NCI-H146 (cell line): ENCODE measurements around the gene ARHGAP26.

Source experiments
- DNase-seq: peaks from one replicate; lab custom pipeline; 2025; lab: John Stamatoyannopoulos, UW

The ARHGAP26 gene

DNA sequence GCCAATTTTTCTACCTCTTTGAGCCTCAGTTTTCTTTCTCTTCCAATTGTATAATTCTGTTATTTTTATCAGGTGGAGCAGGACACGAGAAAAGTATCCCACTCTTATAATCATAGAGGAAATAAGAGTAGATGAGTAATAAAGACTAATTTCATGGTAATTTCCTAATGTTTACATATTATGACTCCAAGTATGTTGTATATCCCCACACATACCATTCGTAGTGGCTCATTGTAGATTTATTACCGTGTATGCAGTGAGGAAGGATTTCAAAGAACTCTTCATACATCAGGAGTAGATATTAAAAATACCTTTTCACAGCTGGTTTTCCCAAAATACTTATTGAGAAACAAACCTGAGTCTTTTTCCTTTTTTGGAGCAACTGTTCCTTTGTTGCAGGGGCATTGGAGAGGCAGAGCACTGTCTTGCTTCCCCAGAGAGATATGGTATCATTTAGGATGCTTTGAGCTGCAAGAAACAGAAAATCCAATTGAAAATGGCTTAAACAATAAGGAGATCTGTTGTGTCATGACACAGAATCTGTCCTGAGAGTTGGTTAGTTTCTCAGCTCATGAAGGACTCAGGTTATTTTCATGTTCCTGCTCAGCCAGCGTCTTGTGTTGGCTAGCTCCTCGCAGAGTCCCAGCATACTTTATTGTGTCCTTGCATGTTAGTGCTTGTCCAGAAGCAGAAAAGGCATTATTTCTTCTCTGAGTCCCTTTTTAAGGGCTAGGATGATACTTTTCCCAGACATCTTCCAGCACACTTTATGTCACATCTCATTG is 291.2 kb downstream of the ARHGAP26 start:
- no peak for DNase-seq

DNA sequence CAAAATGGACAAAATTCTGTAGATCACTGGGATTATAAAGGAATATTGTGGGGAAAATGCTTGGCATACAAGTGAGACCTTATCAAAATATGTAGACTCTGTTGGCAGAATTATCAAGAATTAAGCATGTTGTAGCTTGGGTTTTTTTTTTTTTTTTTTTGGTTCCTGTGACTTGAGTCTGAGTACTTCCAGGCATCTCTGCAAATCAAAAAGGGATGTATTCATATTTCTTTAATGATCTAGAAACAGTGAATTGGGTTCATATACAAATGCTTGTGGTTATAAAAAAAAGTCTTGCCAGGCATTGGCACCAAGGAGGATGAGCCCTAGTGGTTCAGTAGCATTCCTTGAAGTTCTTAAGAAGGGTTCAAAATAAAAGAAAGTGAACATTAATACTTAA is 292.2 kb downstream of the ARHGAP26 start:
- DNase-seq, result no peak

DNA sequence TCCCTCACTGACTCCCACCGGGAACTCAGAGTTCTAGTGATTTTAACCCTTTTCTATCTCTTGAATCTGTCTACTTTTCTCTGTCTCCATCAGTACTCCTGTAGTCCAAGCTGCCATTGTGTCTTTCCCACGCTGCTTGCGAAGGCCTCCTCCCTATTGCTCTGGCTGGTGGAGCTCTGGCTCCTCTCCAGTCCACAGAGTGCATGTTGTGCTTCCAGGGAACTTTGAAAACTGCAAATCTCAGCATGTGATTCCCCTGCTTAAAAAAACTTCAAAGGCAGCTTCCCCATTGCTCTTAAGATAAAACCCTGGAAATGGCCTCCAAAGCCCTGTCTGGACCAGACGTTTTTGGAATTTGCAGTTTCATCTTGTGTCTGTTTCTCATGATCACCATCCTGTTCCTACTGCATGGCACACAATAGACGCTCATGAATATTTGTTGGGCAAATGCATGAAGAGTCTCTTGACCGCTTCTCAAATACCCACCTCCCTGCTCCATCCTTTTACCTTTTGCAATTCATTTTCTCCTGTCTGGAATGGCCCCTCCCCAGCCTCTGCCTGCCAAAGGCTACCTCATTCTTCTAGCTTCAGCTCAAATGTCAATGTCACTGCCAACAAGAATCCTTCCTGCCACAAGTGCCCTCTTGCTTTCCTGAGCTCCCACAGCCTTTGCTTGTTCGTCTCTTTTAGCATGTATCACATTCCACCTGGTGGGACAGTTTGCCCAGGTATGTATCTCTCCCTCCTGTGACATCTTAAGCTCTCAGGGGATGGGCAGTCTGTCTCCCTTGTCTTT is 293.2 kb downstream of the ARHGAP26 start:
- no peak for DNase-seq

DNA sequence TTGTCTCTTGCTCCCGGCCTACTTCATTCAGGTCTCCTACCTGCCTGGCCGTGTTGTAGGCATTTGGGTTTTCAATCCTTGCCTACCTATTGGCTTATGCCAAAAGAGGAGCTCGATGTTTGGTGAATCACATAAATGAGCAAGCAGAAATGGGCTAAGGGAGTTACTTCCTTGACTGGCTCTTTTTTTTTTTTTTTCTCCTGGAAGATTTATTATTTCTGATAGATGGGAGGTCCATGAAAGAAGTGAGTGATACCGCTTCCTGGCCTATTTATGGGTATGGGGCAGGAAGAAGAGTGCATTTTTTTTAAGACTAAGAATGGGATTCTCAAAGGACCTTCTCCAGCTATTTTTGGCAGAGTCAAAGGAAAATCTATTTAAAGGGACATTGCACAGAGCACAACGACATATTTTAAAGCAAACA is 294.1 kb downstream of the ARHGAP26 start:
- no peak for DNase-seq

DNA sequence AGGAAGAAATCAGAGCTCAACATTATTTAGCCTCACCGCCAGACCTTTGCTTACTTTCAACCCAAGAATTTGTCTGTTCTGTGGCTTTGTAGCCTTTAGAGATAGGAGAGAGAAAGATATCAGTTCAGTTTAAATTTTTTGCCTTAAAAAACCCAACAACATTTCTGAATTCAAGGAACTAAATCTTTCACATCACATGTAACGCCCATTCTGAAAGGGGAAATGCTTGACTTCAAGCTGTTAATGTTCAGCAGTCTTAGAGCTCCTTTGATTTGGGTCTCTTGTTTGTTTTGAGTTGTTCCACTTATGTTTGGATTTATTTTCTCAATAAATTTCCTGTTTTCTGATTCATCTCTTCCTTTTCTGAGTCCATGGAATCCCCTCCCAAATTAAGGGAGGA is 294.5 kb downstream of the ARHGAP26 start:
- DNase-seq, result no peak

DNA sequence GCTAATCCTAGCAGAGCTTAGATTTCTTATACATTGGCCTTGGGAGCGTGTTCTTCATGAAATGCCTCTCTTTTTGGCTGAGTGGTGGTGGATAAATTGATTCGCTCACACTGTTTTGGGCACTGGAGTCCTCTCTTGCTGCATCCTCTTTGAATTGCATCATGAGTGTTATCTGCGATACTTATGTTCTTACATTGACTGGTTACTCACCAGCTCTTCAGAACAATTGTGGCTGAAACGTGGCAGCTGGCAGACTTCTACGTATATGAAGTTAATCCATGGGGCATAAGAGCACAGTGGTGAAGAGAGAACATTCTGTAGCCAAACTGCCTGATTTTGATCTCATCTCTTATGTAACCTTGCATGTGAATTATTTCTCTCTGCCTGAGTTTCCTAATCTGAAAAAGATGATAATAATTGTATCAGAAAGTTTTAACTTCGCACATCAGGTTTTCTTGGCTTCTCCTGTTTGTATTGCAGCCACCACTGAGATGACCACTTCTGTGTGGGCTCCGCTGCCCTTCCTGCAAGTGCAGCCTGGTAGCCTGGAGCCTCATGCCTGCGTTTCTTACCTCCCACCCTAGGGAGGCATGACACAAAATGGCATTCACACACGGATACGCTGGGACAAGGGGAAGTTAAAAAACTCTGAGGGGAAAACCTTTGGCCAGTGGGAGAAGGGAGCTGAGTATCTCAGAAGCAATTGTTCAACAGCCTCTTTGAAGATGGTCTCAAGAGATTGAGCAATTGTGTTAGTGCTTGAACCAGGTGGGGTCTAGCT is 295.2 kb downstream of the ARHGAP26 start:
- no peak for DNase-seq

DNA sequence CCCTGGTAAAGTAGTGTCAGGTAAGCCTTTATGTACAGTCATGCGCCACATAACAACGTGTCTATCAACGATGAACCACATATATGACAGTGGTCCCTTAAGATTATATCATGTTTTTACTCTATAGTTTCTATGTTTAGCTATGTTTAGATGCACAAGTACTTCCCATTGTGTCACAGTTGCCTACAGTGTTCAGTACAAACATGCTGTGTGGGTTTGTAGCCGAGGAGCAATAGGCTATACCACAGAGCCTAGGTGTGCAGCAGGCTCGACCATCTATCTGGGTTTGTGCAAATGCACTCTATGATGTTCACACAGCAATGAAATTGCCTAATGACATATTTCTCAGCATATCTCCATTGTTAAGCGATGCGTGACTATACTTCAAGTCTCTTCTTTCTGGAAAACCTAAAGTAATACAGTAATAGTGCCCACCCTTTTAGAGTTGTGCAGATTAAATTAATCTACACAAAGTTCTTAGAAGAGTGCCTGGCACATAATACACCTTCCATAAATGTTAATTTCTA is 295.9 kb downstream of the ARHGAP26 start:
- no peak for DNase-seq

DNA sequence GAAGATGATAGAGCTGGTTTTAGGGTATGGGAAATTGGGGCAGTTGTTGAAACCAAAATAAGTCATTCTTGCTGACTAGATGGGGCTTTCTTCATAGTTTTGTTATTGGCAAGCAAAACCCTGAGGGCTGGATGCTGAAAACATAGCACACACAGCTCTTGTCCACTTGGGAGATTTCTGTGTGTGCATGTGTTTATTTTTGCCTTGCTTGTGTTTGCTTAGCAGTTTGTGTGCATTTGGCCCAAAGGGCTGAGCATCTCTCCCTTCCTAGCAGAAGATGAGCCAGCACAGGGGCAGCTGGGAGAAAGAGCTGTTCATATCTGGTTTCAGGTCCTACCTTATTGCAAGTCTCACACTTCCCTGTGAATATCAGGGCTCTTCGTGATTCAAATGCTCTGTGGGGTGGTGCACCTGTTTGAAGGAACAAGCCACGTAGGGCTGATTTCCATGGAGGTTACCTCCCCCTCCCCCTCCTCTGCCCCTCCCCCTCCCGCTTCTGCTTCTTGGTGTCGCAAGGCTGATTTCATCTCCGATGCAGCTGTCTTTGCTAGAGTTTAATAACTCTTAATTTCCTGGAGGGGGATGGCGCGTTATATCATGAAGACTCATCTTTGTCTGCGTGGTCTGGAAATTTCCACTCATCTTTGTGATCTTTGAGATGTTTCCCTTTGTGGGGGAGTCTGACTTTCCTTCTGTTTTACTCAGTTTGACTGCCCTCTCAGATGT is 296.5 kb downstream of the ARHGAP26 start:
- no peak for DNase-seq

DNA sequence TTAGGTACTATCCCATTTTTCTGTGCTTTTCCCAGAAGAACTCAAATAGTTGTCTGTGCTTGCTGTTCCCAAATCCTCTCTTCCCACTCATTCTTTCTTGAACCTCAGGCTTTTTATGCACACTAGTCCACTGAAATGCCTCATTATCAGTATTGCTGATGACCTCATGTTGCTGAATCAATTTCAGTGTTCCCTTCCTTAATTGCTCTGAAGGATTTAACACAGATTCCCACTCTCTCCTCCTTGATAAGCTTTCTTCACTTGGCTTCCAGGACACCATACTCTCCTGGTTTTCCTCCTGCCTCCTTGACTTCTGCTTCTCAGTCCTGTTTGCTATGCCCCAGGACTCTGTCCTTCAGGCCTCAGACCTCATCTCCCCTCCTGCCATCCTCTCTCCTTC is 298.5 kb downstream of the ARHGAP26 start:
- no peak for DNase-seq

DNA sequence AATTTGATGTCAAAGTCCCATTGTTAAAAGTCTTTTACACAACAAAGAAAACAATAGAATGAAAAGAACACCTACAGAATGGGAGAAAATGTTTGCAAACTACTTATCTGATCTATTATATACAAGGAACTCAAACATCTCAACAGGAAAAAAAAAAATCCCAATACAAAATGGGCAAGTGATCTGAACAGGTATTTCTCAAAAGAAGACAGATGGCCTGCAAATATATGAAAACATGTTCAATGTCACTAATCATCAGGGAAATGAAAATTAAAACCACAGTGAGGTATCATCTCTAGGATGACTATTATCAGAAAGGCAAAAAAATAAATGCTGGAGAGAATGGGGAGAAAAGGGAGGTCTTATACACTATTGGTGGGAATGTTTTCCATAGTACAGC is 301.8 kb downstream of the ARHGAP26 start:
- DNase-seq, result no peak

DNA sequence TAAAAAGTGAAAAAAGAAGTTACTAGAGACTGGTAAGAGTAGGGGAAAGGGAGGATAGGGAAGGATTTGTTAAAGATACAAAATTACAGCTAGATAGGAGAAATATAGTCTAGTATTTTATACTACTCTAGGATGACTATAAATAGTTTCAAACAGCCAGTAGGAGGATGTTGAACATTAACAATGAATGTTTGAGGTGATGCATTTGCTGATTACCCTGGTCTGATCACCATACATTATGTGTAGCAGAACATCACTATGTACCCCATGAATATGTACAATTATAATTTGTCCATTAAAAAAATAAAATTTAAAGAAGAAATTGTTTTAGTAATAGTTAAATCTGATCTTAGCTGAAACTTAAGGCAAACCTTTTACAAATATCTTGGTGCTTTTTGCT is 302.6 kb downstream of the ARHGAP26 start:
- no peak for DNase-seq

DNA sequence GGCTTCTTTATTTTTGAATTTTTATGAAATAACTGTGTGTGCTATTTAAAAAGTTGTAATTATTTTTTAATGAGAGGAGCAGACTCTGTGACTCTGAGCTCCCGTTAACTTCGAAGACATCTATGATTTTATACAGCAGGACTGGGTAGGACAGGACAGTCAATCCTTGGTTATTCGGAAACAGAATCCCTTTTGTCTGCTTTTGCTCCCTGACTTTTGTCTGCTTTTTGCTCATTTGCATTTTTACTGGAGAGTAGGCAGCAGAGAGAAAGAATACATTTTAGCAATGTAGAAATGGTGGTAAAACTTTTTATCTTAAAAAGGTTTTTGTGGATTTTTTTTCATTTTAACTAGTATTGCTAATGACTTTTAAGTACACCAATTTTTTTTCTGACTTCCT is 303.6 kb downstream of the ARHGAP26 start:
- no peak for DNase-seq

DNA sequence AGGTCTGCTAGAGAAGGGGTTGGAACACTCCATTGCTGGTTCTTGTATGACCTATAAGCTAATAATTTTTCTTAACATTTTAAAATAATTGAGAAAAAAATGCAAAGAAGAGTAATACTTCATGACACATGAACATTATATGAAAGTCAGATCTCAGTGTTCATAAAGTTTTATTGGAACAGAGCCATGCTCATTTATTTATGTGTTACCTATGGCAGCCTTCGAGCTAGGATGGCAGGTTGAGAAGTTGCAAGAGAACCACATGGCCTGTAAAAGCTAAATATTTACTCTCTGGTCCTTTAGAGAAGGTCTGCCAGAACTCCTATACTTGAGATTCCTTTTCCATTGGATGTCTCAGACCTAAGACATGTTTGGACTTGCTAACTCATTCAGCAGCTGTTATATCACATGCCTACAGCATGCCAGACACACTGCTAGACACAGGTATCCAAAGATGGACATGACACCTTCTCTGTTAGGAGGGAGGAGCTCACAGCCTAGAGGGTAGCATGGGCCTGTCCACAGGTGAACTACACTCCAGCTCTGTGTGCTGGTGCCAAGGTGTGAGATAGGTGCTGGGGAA is 304.3 kb downstream of the ARHGAP26 start:
- no peak for DNase-seq

DNA sequence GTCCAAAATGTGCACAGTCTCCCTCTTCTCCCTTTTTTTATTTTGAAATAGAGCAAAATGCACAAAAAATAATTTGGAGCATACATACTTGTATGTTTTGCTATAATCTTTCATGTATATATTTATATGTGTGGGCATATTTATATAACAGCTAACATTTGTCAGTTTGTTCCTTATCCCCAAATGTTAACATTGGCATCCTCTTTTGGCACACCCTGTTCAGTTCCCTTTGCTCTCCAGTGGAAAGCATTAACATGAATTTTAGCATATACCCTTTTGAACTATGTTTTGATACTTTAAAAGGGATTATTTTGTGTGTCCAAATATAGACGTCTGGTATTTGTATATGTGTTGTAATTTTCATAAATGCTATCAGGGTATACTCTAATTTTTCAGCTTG is 306.2 kb downstream of the ARHGAP26 start:
- no peak for DNase-seq

DNA sequence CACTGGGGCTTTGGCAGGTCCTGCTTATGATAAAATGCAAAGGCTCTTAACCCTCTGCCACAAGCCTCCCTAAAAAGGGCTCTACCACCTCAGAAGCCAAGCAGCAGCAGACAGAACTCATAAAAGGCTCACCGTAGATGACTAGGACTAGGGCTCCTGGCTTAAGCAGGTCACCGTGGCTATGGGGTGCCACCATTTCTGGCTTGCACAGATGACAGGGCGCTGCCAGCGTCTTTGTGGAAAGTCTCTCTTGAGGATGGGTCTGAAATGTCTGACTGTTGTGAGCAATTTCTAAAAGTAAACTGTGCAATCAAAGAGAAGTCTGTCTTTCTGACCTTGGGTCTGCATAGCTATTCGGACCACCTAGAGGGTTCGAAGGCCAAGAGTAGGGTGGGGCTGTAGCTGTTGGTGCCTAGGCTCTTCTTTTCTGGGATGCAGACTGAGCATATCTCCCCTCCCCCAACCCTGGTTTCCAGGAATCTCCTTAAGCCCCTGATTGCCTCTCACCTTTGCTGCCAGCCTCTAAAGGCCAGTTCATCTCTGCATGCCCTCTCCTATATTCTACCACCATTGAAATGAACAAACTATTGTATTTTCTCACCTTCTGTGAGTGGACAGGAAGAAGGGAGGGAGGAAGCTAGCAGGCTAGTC is 307.4 kb downstream of the ARHGAP26 start:
- no peak for DNase-seq

DNA sequence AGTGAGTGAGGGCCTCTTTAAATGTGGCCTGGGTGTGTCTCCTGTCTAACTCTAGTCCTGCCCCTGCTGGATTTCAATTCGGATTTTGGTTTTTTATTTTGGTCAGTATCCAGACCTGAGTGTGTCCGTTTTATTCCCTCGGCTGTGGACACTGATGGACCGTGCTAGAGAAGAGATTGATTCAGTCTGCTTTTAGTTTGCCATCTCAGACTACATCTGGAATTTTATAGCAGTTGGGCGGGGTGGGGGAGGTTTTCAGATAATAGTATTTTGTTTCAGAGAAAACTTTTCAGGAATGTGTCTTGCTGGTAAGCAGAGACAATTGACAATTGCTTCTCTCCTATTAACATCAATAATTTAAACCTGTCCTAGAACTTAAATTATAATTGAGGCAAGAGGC is 308.1 kb downstream of the ARHGAP26 start:
- DNase-seq, result no peak

DNA sequence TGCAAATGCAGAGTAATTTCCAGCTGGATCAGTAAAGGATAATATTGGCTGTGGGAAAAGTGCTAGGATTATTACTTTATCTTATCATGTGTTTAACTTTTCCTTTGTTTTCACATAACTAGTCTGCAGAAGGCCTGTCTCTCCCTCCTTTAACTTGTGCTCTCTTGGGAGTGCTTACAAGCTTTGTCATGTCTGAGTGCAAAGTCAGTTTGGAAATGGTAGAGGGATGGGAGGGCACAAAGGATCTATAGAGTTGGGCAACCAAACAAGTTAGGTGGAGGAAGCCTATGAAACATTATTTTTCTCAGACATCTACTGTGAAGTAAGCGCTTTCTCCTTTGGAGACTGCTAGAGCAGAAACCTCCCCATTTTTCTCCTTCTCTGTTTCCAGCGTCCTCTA is 308.8 kb downstream of the ARHGAP26 start:
- DNase-seq, result no peak

DNA sequence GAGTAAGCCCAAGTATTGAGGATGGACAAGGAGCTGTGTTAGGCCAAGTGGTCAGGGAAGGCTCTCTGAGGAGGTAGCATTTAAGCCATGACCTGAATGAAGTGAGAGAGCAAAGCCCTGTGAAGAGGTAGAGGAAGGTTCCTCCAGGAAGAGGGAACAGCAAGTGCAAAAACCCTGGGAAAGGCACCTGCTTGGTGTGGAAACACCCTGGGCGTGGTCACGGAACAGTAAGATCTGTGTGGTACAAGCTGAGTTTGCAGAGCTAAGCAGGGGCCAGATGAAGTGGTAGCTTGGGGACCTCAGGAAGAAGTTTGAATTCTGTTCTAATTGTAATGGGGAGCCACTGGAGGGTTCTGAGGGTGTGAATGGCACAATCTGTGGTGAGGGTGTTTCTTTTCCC is 310.2 kb downstream of the ARHGAP26 start:
- no peak for DNase-seq

DNA sequence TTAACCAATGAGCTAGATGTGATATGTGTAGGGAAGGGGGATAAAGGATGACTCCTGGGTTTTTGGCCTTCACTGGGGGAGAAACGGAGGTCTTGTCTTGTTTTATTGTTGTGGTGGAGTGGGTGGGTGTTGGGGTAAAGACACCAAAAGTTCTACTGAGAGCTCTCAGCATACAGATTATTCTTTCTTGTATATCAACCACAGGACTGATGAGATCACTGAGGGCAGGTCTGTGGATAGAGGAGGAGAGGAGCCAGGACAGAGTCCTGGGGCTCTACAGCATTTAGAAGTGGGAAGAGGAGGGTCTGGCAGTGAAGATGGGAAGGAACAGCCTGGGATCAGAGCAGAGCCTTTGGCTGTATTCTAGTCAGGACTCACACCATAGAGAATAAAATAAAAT is 310.8 kb downstream of the ARHGAP26 start:
- no peak for DNase-seq

DNA sequence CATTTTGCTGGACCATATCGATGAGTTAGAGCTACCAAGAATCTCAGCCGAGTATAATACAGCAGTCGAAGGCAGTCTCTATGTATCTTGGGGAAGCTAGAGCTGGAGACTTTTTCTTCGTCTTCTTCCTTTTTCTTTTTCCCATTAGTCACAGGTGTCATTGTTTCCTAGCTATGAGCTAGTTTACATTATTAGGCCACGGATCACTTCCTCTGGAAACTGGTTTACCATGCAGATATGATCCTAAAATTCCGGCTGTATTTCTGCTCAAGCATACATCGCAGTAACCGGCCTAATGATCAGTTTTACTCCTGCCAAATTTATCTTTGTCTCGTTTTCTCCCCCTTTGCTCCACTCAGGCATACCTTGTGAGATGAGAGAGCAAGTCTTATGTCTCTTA is 312.8 kb downstream of the ARHGAP26 start:
- DNase-seq, result no peak

DNA sequence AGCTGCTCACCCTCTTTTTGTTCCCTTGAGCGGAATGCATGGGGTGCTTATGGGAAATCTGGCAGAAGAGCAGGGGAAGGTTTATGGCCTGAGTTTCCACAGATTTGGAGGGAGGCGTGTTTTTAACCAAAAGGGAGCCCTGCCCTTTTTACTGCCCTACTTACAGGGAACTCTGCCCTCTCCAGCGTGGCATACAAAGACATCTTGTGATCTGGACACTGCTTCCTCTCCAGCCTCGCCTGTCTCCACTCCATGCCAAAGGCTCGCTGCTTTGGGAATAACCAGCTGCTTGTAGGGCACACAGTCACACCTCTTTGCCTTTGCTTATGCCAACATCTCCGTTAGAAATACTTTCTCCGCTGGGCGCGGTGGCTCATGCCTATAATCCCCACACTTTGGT is 314.2 kb downstream of the ARHGAP26 start:
- no peak for DNase-seq
